WERI-Rb-1 (cell line): ENCODE data around the gene MAP2K4.

Source experiments
- DNase-seq: peaks from one replicate; pipeline ENCODE4 v3.0.0-alpha.2; 2020
- H3K27ac ChIP-seq: fragments of 250-450 bp; sonication (Bioruptor Pico); 2 replicates; pipeline ENCODE4 v1.5.1; 2020; ENCODE audit warnings: mild to moderate bottlenecking, moderate library complexity
- H3K27me3 ChIP-seq: fragments of 250-450 bp; sonication (Bioruptor Pico); 2 replicates; pipeline ENCODE4 v1.5.1; 2021; ENCODE audit warnings: mild to moderate bottlenecking, low read depth, moderate library complexity; ENCODE audit not compliant: insufficient read depth, severe bottlenecking
- H3K36me3 ChIP-seq: fragments of 250-450 bp; sonication (Bioruptor Pico); 2 replicates; pipeline ENCODE4 v1.5.1; 2020; ENCODE audit warnings: mild to moderate bottlenecking, moderate library complexity
- H3K4me3 ChIP-seq: 2 replicates; pipeline ENCODE4 v1.5.1; 2011; ENCODE audit warnings: low read depth, mild to moderate bottlenecking, control low read depth, low read length
- H3K9me3 ChIP-seq: fragments of 250-450 bp; sonication (Bioruptor Pico); 2 replicates; pipeline ENCODE4 v1.5.1; 2021; ENCODE audit warnings: mild to moderate bottlenecking, moderate library complexity; ENCODE audit not compliant: severe bottlenecking
- CTCF ChIP-seq: IDR thresholded peaks from 2 replicates; pipeline ENCODE4 v1.5.1; 2011; ENCODE audit warnings: low read depth, mild to moderate bottlenecking, control low read depth, inconsistent platforms, low read length

The MAP2K4 gene

GRCh38 chr17:12110906-12111305 is 90.2 kb downstream of the MAP2K4 start:
- peaks cover 24% of the 10 kb centered on the region for H3K36me3 ChIP-seq
- DNase-seq = no peak
- H3K4me3 ChIP-seq = no peak overlapping the region
- no peaks in the 10 kb centered on the region for H3K27me3 ChIP-seq
- no peak overlapping the region for H3K27ac ChIP-seq
- H3K9me3 ChIP-seq = no peaks in the 10 kb centered on the region
- TF ChIP-seq CTCF = no peak

- TF ChIP-seq CTCF = no peak
- no peak for DNase-seq
- no peaks in the 10 kb centered on the region for H3K27me3 ChIP-seq
- no peaks in the 10 kb centered on the region for H3K9me3 ChIP-seq
- no peak overlapping the region for H3K4me3 ChIP-seq
- peaks cover 25% of the 10 kb centered on the region for H3K36me3 ChIP-seq
- H3K27ac ChIP-seq = no peak overlapping the region
Measured at GRCh38 chr17:12113156-12113555, 92.5 kb downstream of the MAP2K4 start.

- Histone ChIP-seq H3K4me3 (no peak overlapping the region), H3K27me3 (no peaks in the 10 kb centered on the region), H3K36me3 (peaks cover 25% of the 10 kb centered on the region), H3K9me3 (no peaks in the 10 kb centered on the region), H3K27ac (no peak overlapping the region)
- TF ChIP-seq CTCF = no peak
- DNase-seq = no peak
Measured at GRCh38 chr17:12114686-12115418, 94.2 kb downstream of the MAP2K4 start.

GRCh38 chr17:12116143-12116542 is 95.5 kb downstream of the MAP2K4 start:
- no peak for TF ChIP-seq CTCF
- DNase-seq = no peak
- no peaks in the 10 kb centered on the region for H3K27me3 ChIP-seq
- no peak overlapping the region for H3K27ac ChIP-seq
- H3K9me3 ChIP-seq = no peaks in the 10 kb centered on the region
- no peak overlapping the region for H3K4me3 ChIP-seq
- peaks cover 25% of the 10 kb centered on the region for H3K36me3 ChIP-seq

GRCh38 chr17:12118617-12119016 is 97.9 kb downstream of the MAP2K4 start:
- TF ChIP-seq CTCF = no peak
- DNase-seq = no peak
- peaks cover 20% of the 10 kb centered on the region for H3K36me3 ChIP-seq
- H3K4me3 ChIP-seq = no peak overlapping the region
- H3K9me3 ChIP-seq = no peaks in the 10 kb centered on the region
- no peak overlapping the region for H3K27ac ChIP-seq
- no peaks in the 10 kb centered on the region for H3K27me3 ChIP-seq

GRCh38 chr17:12122075-12122474 is 101.4 kb downstream of the MAP2K4 start:
- Histone ChIP-seq H3K9me3 (no peaks in the 10 kb centered on the region), H3K36me3 (peaks cover 24% of the 10 kb centered on the region), H3K4me3 (no peak overlapping the region), H3K27ac (no peak overlapping the region), H3K27me3 (no peaks in the 10 kb centered on the region)
- TF ChIP-seq CTCF = no peak
- no peak for DNase-seq
